Neuronal stem cell (in vitro differentiated cells): ENCODE data around the gene LRP1B.

ENCODE experiments used
- DNase-seq: peaks from one replicate; pipeline ENCODE4 v3.0.0-alpha.2; 2013; ENCODE audit warnings: low spot score
- H2AFZ ChIP-seq: one replicate; pipeline ENCODE4 v1.6.1; 2013; ENCODE audit warnings: mild to moderate bottlenecking, low read length, inconsistent platforms
- H2AK5ac ChIP-seq: 2 replicates; pipeline ENCODE4 v1.6.1; 2013; ENCODE audit warnings: low read depth, mild to moderate bottlenecking, inconsistent platforms, low read length, moderate library complexity, mixed read lengths
- H2BK120ac ChIP-seq: 2 replicates; pipeline ENCODE4 v1.6.1; 2013; ENCODE audit warnings: low read depth, mild to moderate bottlenecking, inconsistent platforms, low read length, moderate library complexity, mixed read lengths
- H2BK12ac ChIP-seq: one replicate; pipeline ENCODE4 v1.6.1; 2013; ENCODE audit warnings: low read length, inconsistent platforms
- H2BK15ac ChIP-seq: 2 replicates; pipeline ENCODE4 v1.6.1; 2013; ENCODE audit warnings: mild to moderate bottlenecking, low read length, inconsistent platforms, mixed read lengths
- H2BK5ac ChIP-seq: one replicate; pipeline ENCODE4 v1.6.1; 2013; ENCODE audit warnings: inconsistent platforms, mild to moderate bottlenecking, low read length, moderate library complexity
- H3K14ac ChIP-seq: one replicate; pipeline ENCODE4 v1.6.1; 2013; ENCODE audit warnings: low read length, inconsistent platforms
- H3K18ac ChIP-seq: 2 replicates; pipeline ENCODE4 v1.6.1; 2013; ENCODE audit warnings: low read length, inconsistent platforms
- H3K23ac ChIP-seq: 2 replicates; pipeline ENCODE4 v1.6.1; 2013; ENCODE audit warnings: low read depth, mild to moderate bottlenecking, mixed read lengths, low read length, inconsistent platforms; ENCODE audit not compliant: poor library complexity
- H3K27ac ChIP-seq: replicated peaks from 3 replicates; pipeline ENCODE4 v1.5.1; 2013; ENCODE audit warnings: low read length, inconsistent platforms
- H3K27me3 ChIP-seq, 3 experiments: 2 replicates each; pipeline ENCODE4 v1.6.1; 2013; ENCODE audit warnings: low read length in 3 of 3, mild to moderate bottlenecking in 2 of 3, inconsistent platforms in 1 of 3, low read depth in 1 of 3, mixed read lengths in 1 of 3, moderate library complexity in 1 of 3; ENCODE audit not compliant: control insufficient read depth in 3 of 3, insufficient read depth in 3 of 3
- H3K36me3 ChIP-seq, 2 donors: replicated peaks in 1 of 2; 2 replicates each; pipeline ENCODE4 v1.6.1; 2013; ENCODE audit warnings: low read length in 2 of 2; ENCODE audit not compliant: control insufficient read depth in 2 of 2, insufficient read depth in 2 of 2
- H3K4ac ChIP-seq: 2 replicates; pipeline ENCODE4 v1.6.1; 2013; ENCODE audit warnings: inconsistent platforms, mild to moderate bottlenecking, low read length, moderate library complexity
- H3K4me1 ChIP-seq, 2 donors: 1 replicate in 1 of 2; 2 replicates in 1 of 2; pipeline ENCODE4 v1.6.1; 2013; ENCODE audit warnings: low read length in 2 of 2, low read depth in 1 of 2; ENCODE audit not compliant: control insufficient read depth in 2 of 2, insufficient read depth in 1 of 2
- H3K4me2 ChIP-seq: one replicate; pipeline ENCODE4 v1.6.1; 2013; ENCODE audit warnings: mild to moderate bottlenecking, low read length, inconsistent platforms; ENCODE audit not compliant: insufficient read depth, poor library complexity, severe bottlenecking
- H3K4me3 ChIP-seq, 2 donors: 2 replicates each; pipeline ENCODE4 v1.5.1; 2013; ENCODE audit warnings: low read length in 2 of 2, mild to moderate bottlenecking in 2 of 2, inconsistent platforms in 1 of 2, moderate library complexity in 1 of 2
- H3K79me1 ChIP-seq: one replicate; pipeline ENCODE4 v1.6.1; 2013; ENCODE audit warnings: low read depth, mild to moderate bottlenecking, inconsistent platforms, low read length, moderate library complexity
- H3K9ac ChIP-seq: one replicate; pipeline ENCODE4 v1.6.1; 2013; ENCODE audit warnings: mild to moderate bottlenecking, low read depth, low read length, inconsistent platforms; ENCODE audit not compliant: poor library complexity
- H3K9me3 ChIP-seq, 2 donors: replicated peaks in 1 of 2; 2 replicates each; pipeline versions ENCODE3 to v1.6.1; 2013; ENCODE audit warnings: low read length in 2 of 2, mild to moderate bottlenecking in 2 of 2, inconsistent platforms in 1 of 2, low read depth in 1 of 2, mixed read lengths in 1 of 2, moderate library complexity in 1 of 2; ENCODE audit not compliant: control insufficient read depth in 2 of 2, insufficient read depth in 1 of 2
- H4K8ac ChIP-seq: one replicate; pipeline ENCODE4 v1.6.1; 2013; ENCODE audit warnings: low read depth, mild to moderate bottlenecking, inconsistent platforms, low read length, moderate library complexity
- H4K91ac ChIP-seq: one replicate; pipeline ENCODE4 v1.6.1; 2013; ENCODE audit warnings: low read length, low read depth, mild to moderate bottlenecking, inconsistent platforms; ENCODE audit not compliant: poor library complexity
- WGBS, 2 donors: extraction: QIAGEN DNeasy Blood & Tissue Kit; methylation state at CpG; one replicate each; pipeline ENCODE4 v1.1.7; 2013; ENCODE audit warnings: missing lambda C conversion rate in 2 of 2, mixed read lengths in 1 of 2; ENCODE audit not compliant: insufficient read length in 2 of 2, insufficient replicate concordance in 1 of 2; ENCODE audit errors: extremely low coverage in 2 of 2; 5-methylcytosine and 5-hydroxymethylcytosine counted together

The LRP1B gene

DNA sequence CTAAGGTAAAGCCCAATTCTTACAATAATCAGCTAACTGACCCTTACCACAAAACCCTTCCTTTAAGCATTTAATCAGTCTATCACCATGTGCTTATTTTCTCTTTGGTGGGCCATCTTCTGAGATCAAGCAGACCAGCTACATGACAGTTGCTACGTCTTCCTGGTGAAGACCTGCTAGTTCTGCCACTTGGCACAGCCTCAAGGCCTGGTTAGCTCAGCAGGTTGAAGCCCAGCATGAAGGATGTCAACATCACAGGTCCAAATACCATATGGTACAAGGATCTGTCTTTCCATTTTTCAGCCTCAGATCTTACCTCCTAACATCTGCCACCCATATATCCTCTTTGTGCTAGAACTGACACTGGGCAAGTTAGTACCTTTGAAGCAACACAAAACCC, 636.9 kb downstream of the LRP1B start:
- DNase-seq = no peak
- no peak overlapping the region for H2BK5ac ChIP-seq

GRCh38 chr2:141492816-141493215, 638.0 kb downstream of the LRP1B start:
- H2BK120ac ChIP-seq = no peak overlapping the region
- no peaks in the 10 kb centered on the region for H3K27me3 ChIP-seq
- no peak overlapping the region for H3K4me3 ChIP-seq
- H3K4ac ChIP-seq = no peak overlapping the region
- H3K14ac ChIP-seq = no peak overlapping the region
- no peak overlapping the region for H3K27ac ChIP-seq
- H3K4me1 ChIP-seq = no peaks in the 10 kb centered on the region
- no CpG with 5 or more reads among the region's 3 CpGs for WGBS, 2 donors
- H3K36me3 ChIP-seq = no peaks in the 10 kb centered on the region
- DNase-seq = no peak
- no peak overlapping the region for H2BK15ac ChIP-seq
- no peak overlapping the region for H2AK5ac ChIP-seq
- H3K79me1 ChIP-seq = no peaks in the 10 kb centered on the region
- H3K9me3 ChIP-seq = no peaks in the 10 kb centered on the region
- H3K18ac ChIP-seq = no peak overlapping the region
- H2BK5ac ChIP-seq = no peak overlapping the region
- H4K8ac ChIP-seq = no peak overlapping the region
- no peak overlapping the region for H2AFZ ChIP-seq
- H2BK12ac ChIP-seq = no peak overlapping the region
- no peak overlapping the region for H3K9ac ChIP-seq
- no peak overlapping the region for H4K91ac ChIP-seq
- no peak overlapping the region for H3K23ac ChIP-seq
- H3K4me2 ChIP-seq = no peak overlapping the region

More for the DNA sequence above, 636.9 kb downstream of the LRP1B start:
- H3K27ac ChIP-seq = no peak overlapping the region
- no peaks in the 10 kb centered on the region for H3K27me3 ChIP-seq
- no peak overlapping the region for H3K4me3 ChIP-seq
- H3K9me3 ChIP-seq = no peaks in the 10 kb centered on the region
- H2AK5ac ChIP-seq = no peak overlapping the region
- no peak overlapping the region for H3K14ac ChIP-seq
- no peak overlapping the region for H2BK15ac ChIP-seq
- no peak overlapping the region for H3K9ac ChIP-seq
- H4K91ac ChIP-seq = no peak overlapping the region
- H2BK12ac ChIP-seq = no peak overlapping the region
- no peaks in the 10 kb centered on the region for H3K79me1 ChIP-seq
- no peaks in the 10 kb centered on the region for H3K4me1 ChIP-seq
- H3K23ac ChIP-seq = no peak overlapping the region
- no peak overlapping the region for H3K4me2 ChIP-seq
- H3K4ac ChIP-seq = no peak overlapping the region
- H2AFZ ChIP-seq = no peak overlapping the region
- no peak overlapping the region for H3K18ac ChIP-seq
- H3K36me3 ChIP-seq = no peaks in the 10 kb centered on the region
- no peak overlapping the region for H2BK120ac ChIP-seq
- H4K8ac ChIP-seq = no peak overlapping the region
- WGBS, 2 donors = no CpG with 5 or more reads among the region's 1 CpG

DNA sequence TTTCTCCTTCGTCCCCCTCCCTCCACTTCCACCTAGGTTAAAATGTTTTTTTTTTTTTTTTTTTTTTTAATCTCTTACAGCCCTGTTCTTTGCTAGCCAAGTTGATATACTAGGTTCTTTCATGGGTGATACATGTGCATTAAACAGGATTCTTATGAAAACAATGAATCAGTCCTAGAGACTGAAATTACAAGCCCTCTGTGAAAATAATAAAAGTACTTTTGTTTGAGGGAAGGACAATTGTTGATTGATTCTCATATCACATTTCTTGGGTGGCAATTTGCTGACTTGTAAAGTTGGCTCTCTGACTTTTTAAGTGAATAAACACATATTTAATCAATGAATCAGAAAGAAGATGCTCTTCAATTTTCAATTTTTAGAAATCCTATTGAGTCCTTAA, 639.9 kb downstream of the LRP1B start:
- no peaks in the 10 kb centered on the region for H3K27me3 ChIP-seq
- no peak overlapping the region for H2BK15ac ChIP-seq
- no peaks in the 10 kb centered on the region for H3K4me1 ChIP-seq
- no peak overlapping the region for H3K23ac ChIP-seq
- H3K14ac ChIP-seq = no peak overlapping the region
- no peaks in the 10 kb centered on the region for H3K9me3 ChIP-seq
- H3K4ac ChIP-seq = no peak overlapping the region
- H3K18ac ChIP-seq = no peak overlapping the region
- H3K79me1 ChIP-seq = no peaks in the 10 kb centered on the region
- H4K91ac ChIP-seq = no peak overlapping the region
- H4K8ac ChIP-seq = no peak overlapping the region
- no peak overlapping the region for H3K4me2 ChIP-seq
- no peak overlapping the region for H3K4me3 ChIP-seq
- no peak for DNase-seq
- H2BK12ac ChIP-seq = no peak overlapping the region
- no CpG with 5 or more reads among the region's 1 CpG for WGBS, 2 donors
- no peak overlapping the region for H2BK120ac ChIP-seq
- no peak overlapping the region for H2AK5ac ChIP-seq
- no peak overlapping the region for H2BK5ac ChIP-seq
- no peaks in the 10 kb centered on the region for H3K36me3 ChIP-seq
- no peak overlapping the region for H3K9ac ChIP-seq
- no peak overlapping the region for H2AFZ ChIP-seq
- H3K27ac ChIP-seq = no peak overlapping the region

DNA sequence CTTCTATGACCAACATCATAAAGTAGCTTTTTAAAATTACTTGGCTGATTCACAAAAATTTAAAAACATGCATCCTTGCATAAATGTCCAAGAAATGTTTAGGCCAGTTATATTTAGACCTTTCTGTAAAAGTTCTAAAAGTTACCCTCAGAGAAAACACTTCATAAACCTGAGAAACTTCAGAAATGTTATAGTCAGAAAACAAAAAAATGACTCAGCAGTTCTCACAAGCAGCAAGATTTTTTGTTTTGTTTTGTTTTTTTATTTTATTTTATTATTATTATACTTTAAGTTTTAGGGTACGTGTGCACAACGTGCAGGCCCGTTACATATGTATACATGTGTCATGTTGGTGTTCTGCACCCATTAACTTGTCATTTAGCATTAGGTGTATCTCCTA, 648.1 kb downstream of the LRP1B start:
- Histone ChIP-seq H2BK120ac (no peak overlapping the region), H4K91ac (no peak overlapping the region), H4K8ac (no peak overlapping the region), H3K79me1 (no peaks in the 10 kb centered on the region), H3K27ac (no peak overlapping the region), H3K4ac (no peak overlapping the region), H3K14ac (no peak overlapping the region), H3K4me3 (no peak overlapping the region), H3K18ac (no peak overlapping the region), H3K9ac (no peak overlapping the region), H2BK12ac (no peak overlapping the region), H2BK15ac (no peak overlapping the region), H3K4me1 (no peaks in the 10 kb centered on the region), H3K4me2 (no peak overlapping the region), H3K23ac (no peak overlapping the region), H2BK5ac (no peak overlapping the region), H2AFZ (no peak overlapping the region), H3K27me3 (no peaks in the 10 kb centered on the region), H3K9me3 (no peaks in the 10 kb centered on the region), H3K36me3 (no peaks in the 10 kb centered on the region), H2AK5ac (no peak overlapping the region)
- no CpG with 5 or more reads among the region's 3 CpGs for WGBS, 2 donors
- no peak for DNase-seq
